NCI-H1417 (cell line): ENCODE data around the gene HADH.
"Not testable (repeated sequence)": the region's sequence is repeated elsewhere in the genome, so short reads cannot be mapped to it uniquely, and the experiment has no call there.

Experiments
- DNase-seq, 3 experiments: peaks; one replicate each; lab custom pipeline; 2025; lab: John Stamatoyannopoulos, UW

HADH gene

GRCh38 chr4:108031427-108032083 is 41.9 kb downstream of the HADH start:
- DNase-seq: no peak

GRCh38 chr4:108033348-108033747 is 43.7 kb downstream of the HADH start:
- no peak for DNase-seq

GRCh38 chr4:108034565-108034964 is 44.9 kb downstream of the HADH start:
- DNase-seq: no peak

- DNase-seq: no peak
Observed at GRCh38 chr4:108035691-108036090, 46.0 kb downstream of the HADH start.

- DNase-seq: no peak
Observed at GRCh38 chr4:108036213-108036612, 46.5 kb downstream of the HADH start.

GRCh38 chr4:108037884-108038283 is 48.2 kb downstream of the HADH start:
- DNase-seq: no peak

- peak in 1 of 3 experiments; percentile 39 for DNase-seq
Observed at GRCh38 chr4:108042927-108043326, 53.2 kb downstream of the HADH start.

GRCh38 chr4:108043526-108043925 is 53.8 kb downstream of the HADH start:
- DNase-seq: peak; percentile 32 to 87 (median 83)

- no peak for DNase-seq
Observed at GRCh38 chr4:108044951-108045686, 55.4 kb downstream of the HADH start.

- DNase-seq: no peak
Observed at GRCh38 chr4:108045687-108046024, 56.0 kb downstream of the HADH start.

- DNase-seq: no peak
Observed at GRCh38 chr4:108047199-108047598, 57.5 kb downstream of the HADH start.

GRCh38 chr4:108048157-108048556 is 58.5 kb downstream of the HADH start:
- DNase-seq: no peak

- no peak for DNase-seq
Observed at GRCh38 chr4:108048997-108049396, 59.3 kb downstream of the HADH start.

- DNase-seq: no peak
Observed at GRCh38 chr4:108049406-108049805, 59.7 kb downstream of the HADH start.

GRCh38 chr4:108050166-108051111 is 60.8 kb downstream of the HADH start:
- not testable (repeated sequence) for DNase-seq

GRCh38 chr4:108051343-108051742 is 61.7 kb downstream of the HADH start:
- no peak for DNase-seq

GRCh38 chr4:108052558-108053120 is 63.0 kb downstream of the HADH start:
- DNase-seq: no peak

- no peak for DNase-seq
Observed at GRCh38 chr4:108053251-108053711, 63.6 kb downstream of the HADH start.

- no peak for DNase-seq
Observed at GRCh38 chr4:108054025-108054638, 64.4 kb downstream of the HADH start.

GRCh38 chr4:108055787-108056186 is 66.1 kb downstream of the HADH start:
- DNase-seq: no peak

- DNase-seq: no peak
Observed at GRCh38 chr4:108056418-108056817, 66.7 kb downstream of the HADH start.
